ENCODE data around the gene ISOC2.
"Not testable (repeated sequence)": the region's sequence is repeated elsewhere in the genome, so short reads cannot be mapped to it uniquely, and the experiment has no call there.

Gene ISOC2

DNA sequence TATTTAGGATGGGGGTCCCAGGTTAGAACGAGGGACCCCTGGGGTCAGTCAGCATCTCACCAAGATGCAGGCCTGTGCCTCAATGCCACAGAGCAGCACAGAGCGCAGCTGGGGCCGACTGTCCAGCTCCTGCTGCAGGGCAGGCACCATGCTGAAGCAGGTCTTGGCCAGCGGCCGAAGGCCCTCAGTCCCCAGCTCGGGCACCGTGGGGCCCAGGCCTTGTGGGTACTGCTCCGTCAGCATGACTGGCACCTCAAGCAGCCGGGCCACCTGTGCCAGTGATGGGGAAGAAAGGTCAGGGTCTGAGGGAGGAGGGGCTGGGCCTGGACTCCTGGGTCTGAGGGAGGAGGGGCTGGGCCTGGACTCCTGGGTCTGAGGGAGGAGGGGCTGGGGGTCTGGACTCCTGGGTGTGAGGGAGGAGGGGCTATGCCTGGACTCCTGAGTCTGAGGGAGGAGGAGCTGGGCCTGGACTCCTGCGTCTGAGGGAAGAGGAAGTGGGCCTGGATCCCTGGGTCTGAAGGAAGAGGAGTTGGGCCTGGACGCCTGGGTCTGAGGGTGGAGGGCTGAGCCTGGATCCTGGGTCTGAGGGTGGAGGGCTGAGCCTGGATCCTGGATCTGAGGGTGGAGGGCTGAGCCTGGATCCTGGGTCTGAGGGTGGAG is 5.7 kb downstream of the ISOC2 start:
- no peak for DNase-seq

DNA sequence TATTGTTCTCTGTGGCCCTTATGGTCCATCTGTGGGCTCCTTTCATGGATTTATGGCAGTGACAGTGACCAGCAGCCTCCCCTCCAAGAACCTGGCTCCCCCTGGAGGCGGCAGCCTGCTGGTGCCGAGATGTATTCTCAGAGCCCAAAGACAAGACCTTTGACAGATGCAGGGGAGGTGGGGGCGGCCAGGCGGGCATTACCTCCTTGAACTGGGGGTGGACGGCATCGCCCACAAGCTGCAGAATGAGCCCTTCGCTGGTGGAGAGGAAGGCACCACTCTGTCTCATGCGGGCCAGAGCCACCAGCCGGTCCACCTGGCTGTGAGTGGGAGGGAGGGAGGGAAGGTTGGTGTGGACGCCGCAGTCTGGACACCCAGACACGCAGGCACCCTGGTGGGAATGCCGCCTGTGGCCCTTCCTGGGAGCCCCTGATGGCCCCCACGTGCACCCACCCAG is 6.6 kb downstream of the ISOC2 start:
- no peak for DNase-seq

DNA sequence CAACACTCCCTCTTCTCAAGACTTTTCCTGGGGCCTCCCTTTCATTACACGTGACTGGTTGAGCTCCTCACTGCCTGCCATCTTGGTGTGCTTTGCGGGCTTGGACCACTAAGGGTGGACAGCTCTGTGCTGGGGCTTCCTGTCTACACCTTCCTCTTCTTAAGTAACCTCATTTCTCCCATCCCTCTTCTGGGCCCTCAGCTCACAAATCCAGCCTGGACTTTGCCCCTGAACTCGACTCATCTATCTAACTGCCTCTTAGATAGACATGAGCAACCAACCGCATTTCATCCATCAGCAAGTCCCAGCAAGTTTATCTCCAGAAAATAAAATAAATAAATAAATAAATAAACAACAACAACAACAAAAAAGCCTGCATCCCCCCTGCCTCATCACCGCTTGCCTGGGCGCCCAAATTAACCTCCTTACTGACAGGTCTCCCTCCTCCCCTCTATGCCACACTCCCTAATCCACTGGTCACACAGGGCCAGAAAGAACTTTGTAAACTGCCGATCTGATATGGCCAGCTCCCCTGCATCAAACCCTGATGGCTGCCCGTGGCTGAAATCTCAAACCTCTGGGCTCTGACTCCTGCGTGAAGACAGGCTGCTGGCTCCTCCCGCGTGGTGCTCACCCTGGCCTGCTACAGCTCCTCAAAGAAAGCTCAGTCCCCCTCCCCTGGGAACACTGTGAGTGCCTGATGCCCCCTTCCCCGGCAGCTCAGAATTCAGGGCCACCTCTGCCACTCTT is 7.8 kb downstream of the ISOC2 start:
- no peak for DNase-seq

DNA sequence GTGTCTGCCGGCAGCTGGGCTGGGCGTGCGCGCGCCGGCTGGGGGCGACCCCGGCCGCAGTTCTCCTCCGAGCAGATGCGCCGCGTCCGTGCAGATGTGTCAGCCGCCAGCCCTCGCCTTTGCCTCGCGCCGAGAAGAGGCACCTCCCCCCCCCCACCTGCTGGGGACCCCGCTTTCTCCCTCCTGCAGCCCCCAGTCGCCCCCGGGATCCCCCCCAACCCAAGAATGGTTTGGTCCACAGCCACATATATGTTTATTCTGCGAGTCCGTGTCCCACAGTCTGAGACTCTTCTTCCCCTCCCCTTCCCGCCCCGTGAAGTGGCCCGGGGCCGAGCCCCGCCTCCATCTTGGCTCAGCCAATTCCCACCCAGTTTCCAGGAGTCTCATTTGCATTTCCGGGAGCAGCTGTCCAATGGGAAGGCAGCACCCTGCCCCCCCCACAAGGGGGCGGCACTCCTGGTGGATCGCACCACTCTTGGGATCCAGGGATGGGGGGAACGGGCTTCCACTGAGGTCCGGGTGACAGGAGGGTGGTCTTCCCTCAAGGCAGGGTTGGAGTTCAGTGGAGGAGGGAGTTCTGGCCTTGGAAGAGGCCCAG is 8.6 kb downstream of the ISOC2 start:
- DNase-seq: no peak

GRCh38 chr19:55451965-55452748 is 9.3 kb downstream of the ISOC2 start:
- no peak for DNase-seq

DNA sequence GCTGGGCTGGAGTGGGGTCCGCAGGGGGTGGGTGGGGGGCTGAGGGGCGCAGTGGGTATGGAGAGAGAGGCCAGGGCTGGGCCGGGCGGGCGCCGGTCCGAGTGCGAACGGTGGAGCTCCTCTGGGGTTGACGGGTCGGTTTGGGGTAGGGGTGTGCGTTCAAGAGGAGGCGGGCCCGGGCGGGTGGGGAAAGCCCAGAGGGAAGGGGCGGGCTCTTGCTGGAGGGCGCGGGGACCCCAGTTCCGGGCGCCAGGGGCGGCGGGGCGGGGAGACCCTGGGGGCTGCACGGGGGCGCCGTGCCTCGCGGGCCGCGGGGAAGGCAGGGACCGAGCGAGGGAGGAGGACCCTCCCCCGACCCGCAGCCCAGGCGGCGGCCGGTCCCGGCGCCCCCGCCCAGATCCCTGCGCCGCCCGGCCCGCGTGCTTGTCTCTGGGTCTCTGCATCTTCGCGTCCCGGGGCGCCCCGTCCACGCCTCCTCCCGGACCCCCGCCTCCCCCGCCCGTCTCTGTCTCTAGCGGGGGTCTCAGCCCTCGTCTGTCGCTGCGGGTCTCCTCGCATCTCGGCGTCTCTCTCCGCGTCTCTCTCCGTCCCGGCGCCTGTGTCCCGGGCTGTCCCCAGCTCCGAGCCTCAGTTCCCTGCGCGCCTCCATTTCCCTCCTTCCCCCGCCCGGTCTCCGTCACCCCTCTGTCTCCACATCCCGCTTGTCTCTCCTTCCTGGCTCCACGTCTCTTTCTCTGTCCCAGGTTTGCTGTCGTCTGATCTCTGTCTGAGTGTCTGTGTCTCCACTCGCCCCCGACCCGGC is 10.1 kb downstream of the ISOC2 start:
- no peak for DNase-seq

- DNase-seq: no peak
These were observed 12.0 kb downstream of the ISOC2 start for GRCh38 chr19:55449469-55449868.

DNA sequence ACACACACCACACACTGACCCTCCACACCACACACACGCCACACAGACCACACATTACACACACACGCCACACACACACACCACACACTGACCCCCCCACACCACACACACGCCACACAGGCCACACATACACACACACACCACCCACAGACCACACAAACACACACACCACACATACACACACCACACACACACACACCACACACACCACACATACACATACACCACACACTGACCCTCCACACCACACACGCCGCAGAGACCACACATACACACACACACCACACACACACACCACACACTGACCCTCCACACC is 13.3 kb downstream of the ISOC2 start:
- not testable (repeated sequence) for DNase-seq

DNA sequence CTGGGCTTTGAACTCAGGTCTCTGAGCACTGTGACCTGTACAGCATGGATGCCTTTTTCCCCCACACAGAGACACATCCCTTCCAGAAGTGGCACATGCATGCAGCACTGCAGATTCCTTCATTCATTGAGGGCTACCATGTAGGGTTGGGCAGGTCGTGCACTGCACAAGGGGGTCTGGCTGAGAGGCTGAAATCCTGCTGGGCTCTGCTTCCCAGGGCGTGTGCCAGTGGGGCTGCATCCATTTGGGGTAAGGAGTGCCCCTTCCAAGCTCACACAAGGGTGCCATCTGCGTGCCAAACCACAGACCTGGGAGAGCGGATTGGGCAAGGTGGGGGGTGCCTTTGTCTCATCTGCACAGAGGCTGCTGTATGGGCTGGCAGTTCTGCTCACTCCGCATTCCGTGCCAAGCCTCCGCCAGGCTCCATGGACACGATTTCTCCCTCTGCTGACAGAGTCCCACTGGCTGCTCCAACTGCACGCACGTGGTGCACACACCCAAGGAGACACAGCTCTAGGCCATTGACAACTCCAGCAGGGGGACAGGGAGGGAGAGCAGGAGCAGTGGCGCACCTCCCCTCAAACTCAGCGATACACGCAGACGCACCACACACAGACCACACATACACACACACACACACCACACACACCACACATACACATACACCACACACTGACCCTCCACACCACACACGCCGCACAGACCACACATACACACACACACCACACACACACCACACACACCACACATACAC is 13.8 kb downstream of the ISOC2 start:
- DNase-seq: no peak

DNA sequence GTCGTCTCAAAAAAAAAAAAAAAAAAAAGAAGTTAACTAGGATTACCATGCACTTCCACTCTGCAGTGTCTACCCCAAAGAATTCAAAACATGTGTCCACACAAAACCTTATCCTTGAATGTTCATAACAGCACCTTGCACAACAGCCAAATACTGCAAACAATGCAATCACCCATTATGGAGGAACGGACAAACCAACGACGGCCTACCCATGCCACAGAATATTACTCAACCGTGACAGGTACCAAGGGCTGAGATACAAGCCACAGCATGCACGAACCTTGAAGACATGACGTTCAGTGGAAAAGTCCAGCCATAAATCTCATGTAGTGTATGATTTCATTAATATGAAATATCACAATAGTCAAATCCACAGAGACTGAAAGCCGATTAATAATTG is 15.4 kb downstream of the ISOC2 start:
- DNase-seq: no peak

DNA sequence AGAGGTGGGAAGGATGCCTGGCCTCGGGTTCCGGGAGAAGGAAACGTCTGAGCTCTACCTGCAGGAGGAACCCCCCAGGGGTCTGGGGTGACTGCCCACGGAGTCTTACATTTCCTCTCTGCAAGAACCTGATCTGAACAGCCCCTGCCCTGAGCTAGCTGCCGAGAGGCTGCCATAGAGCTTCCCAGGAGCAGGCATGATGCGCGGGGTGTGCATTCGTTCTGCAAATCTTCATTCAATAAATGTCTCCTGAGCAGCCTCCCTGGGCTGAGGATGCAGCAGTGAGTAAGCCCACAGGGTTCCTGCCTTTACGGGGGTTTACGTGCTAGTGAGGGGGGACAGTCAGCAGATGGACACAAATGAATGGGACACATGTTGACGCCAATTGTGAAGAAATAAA is 16.8 kb downstream of the ISOC2 start:
- no peak for DNase-seq

DNA sequence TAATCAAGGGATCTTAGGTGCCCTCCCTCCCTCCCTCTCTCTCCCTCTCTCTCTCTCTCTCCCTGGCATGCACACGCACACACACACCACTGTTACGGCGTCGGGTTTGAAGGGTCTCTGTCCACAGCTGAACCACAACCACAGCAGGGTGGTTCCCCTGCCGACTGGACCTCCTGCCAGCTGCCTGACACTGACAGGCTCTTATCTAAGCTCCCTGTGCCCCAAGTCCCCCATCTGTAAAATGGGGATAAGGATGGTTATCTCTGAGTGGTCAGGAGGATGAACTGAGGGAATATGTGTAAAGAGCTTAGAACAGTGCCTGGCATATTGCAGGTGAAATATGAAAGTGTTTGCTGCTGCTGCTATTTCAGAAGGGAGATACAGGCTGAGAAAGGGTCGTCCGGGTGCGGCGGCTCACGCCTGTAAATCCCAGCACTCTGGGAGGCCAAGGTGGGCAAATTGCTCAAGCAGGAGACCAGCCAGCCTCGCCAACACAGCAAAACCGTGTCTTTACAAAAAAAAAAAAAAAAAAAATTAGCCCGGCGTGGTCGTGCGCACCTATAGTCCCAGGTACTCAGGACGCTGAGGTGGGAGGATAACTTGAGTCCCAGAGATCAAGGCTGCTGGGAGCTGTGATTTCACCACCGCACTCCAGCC is 17.5 kb downstream of the ISOC2 start:
- no peak for DNase-seq

DNA sequence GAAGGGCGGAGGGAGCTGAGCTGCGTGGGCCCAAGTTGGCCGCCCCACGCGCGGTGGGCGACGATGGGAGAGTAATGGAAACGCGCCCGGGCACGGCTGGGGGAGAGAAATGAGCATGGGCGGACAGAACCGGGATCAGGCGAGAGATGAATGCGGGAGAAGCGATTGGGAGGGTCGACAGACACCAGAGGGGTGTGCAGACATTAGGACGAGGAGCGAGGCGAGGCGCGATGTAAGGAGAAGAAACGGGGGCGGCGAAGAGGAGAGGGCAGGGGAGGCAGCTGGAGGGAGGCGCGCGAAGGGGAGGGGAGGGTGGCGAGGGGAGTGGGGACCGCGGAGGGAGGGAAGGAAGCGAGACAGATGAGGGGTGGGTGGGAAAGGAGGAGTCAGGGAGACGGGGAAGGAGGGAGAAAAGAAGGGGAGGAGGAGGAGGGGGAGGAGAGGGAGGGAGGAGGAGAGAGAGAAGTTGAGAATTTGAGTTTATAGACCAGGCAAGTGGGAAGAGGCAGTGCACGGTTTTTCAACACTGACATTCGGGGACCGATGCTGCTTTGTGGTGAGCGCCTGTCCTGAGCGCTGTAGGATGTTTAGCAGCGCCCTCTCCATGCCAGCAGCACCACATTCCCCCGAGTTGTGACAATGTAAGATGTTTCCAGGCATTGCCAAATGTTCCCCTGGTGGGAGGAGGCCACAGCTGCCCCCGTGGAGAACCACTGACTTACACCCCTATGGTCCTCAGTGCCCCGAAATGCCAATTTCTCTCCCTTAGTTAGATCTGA is 18.2 kb downstream of the ISOC2 start, which contains the start of gene SHISA7:
SHISA7 (minus strand) TSS at position 256 of the 779 bp plus-strand sequence. CDS start 437 bp downstream, outside the sequence.
- no peak for DNase-seq

DNA sequence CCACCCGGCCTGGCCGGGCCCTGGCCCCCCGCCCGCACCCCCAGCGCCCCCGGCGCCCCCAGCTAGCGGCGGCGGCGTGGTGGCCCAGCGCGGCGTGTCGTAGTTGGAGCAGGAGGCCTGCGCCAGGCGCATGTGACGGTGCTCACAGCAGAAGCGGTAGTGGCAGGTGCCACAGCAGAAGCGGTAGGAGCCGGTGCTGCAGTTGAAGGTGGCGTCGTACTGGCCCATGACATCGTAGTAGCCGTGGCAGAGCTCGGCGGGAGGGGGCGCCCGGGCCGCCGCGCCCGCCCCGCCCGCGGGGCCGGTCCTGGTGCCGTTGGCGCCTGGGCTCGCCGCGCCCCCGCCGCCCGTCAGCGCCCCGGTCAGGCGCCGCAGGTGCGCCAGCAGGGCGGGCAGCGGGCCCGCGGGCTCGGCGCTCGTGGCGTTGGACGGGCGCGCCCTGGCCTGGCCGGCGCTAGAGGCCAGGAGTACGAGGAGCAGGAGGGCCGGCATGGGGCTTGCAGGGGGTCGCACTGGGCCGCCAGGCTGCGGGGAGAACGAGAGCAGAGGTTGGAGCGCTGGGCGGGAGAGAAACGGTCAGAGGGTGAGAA is 19.0 kb downstream of the ISOC2 start:
- no peak for DNase-seq

DNA sequence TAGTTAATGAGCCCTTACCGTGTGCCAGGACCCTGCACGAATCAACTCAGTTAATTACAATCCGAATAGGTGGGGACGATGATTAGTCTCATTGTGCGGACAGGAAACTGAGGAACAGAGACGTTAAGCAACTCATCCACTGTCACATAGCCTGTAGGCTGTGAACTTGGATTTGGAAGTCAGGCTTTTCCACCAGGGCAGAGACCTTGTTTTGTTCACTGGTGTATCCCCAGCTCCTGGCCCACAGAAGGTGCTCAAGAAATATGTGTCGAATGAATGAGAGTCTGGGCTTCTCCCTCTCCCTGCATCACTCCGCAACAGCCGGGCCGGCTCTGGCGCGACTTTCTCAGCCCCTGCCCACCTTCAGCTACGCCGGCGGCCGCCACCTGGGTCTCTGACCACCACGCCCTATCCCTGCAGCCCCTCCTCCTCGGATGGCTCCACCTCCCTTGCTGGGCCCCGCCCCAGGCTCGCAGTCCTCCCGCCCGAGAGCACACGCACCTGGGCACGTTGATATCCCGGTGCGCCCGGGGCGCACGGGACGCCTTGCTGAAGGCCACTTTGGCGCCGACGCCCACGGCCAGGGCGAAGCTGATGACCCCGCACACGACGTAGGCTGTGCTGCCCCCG is 19.6 kb downstream of the ISOC2 start:
- no peak for DNase-seq

- DNase-seq: no peak
These were observed 20.1 kb downstream of the ISOC2 start for GRCh38 chr19:55441319-55441691.

GRCh38 chr19:55440411-55441105 is 20.9 kb downstream of the ISOC2 start:
- DNase-seq: no peak

- DNase-seq: no peak
These were observed 22.4 kb downstream of the ISOC2 start for GRCh38 chr19:55439052-55439451.

DNA sequence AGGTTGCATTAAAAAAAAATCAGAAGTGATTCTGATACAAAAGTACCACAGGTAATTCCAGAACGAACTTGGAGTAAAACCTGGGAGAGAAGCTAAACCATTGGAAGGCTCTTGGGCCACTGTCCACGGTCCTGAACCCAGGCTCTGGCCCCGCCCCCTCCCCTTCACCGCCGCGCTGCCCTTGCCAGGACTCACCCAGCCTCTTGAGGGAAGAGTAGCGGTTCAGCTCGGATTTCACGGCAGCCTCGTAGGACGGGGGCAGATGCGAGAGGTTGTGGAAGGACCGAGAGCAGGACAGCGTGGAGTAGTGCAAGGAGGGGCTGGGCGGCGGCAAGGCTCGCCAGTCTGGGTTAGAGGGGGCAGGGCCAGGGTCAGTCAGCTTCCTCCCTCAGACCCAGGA is 24.0 kb downstream of the ISOC2 start:
- DNase-seq: peak; percentile 33
